ENCODE results near the gene BRD8. TPM values are rescaled to one million over a fixed set of nuclear protein-coding genes. Genes with fewer than 3 reads are reported as not detected.

BRD8 gene
- total and polyA plus RNA-seq, 10 of the 15 experiments (the other 5 are each of a cell fraction or from before 2014, with no cell fraction given) = 28.1 to 78.5 (median 44.5) TPM

GRCh38 chr5:138178516-138179276 lies at the start of gene BRD8, which contains the start of gene KIF20A (continued):
- TF ChIP-seq TCF3 (IDR thresholded peaks at IDR 0.05; ENCODE audit: borderline replicate concordance, insufficient read depth, low read depth, low read length) (no peak), NR2C1 (IDR thresholded peaks at IDR 0.05) (peak; percentile 97), MEF2B (IDR thresholded peaks at IDR 0.05; ENCODE audit: partially characterized antibody, poor library complexity, severe bottlenecking) (no peak), ATF7 (IDR thresholded peaks at IDR 0.05; ENCODE audit: low read depth) (0 out of 2 replicates have a peak, but pooled peaks have one; percentile 24), ZNF592 (IDR thresholded peaks at IDR 0.05) (no peak), SIN3A (IDR thresholded peaks at IDR 0.05; ENCODE audit: low read depth, low read length) (peak; percentile 100), NR2F1 (conservative IDR thresholded peaks at IDR 0.05) (peak; percentile 63), CUX1 (IDR thresholded peaks at IDR 0.05; ENCODE audit: insufficient replicate concordance, low read depth, low read length) (no peak), TAF1 (IDR thresholded peaks at IDR 0.05; ENCODE audit: borderline replicate concordance, low read depth, low read length) (peak; percentile 89)
- TF ChIP-seq, protein P1, sequence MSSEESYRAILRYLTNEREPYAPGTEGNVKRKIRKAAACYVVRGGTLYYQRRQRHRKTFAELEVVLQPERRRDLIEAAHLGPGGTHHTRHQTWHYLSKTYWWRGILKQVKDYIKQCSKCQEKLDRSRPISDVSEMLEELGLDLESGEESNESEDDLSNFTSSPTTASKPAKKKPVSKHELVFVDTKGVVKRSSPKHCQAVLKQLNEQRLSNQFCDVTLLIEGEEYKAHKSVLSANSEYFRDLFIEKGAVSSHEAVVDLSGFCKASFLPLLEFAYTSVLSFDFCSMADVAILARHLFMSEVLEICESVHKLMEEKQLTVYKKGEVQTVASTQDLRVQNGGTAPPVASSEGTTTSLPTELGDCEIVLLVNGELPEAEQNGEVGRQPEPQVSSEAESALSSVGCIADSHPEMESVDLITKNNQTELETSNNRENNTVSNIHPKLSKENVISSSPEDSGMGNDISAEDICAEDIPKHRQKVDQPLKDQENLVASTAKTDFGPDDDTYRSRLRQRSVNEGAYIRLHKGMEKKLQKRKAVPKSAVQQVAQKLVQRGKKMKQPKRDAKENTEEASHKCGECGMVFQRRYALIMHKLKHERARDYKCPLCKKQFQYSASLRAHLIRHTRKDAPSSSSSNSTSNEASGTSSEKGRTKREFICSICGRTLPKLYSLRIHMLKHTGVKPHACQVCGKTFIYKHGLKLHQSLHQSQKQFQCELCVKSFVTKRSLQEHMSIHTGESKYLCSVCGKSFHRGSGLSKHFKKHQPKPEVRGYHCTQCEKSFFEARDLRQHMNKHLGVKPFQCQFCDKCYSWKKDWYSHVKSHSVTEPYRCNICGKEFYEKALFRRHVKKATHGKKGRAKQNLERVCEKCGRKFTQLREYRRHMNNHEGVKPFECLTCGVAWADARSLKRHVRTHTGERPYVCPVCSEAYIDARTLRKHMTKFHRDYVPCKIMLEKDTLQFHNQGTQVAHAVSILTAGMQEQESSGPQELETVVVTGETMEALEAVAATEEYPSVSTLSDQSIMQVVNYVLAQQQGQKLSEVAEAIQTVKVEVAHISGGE (CRISPR knock-in tag; IDR thresholded peaks at IDR 0.05) = no peak
- TF ChIP-seq, protein P2, sequence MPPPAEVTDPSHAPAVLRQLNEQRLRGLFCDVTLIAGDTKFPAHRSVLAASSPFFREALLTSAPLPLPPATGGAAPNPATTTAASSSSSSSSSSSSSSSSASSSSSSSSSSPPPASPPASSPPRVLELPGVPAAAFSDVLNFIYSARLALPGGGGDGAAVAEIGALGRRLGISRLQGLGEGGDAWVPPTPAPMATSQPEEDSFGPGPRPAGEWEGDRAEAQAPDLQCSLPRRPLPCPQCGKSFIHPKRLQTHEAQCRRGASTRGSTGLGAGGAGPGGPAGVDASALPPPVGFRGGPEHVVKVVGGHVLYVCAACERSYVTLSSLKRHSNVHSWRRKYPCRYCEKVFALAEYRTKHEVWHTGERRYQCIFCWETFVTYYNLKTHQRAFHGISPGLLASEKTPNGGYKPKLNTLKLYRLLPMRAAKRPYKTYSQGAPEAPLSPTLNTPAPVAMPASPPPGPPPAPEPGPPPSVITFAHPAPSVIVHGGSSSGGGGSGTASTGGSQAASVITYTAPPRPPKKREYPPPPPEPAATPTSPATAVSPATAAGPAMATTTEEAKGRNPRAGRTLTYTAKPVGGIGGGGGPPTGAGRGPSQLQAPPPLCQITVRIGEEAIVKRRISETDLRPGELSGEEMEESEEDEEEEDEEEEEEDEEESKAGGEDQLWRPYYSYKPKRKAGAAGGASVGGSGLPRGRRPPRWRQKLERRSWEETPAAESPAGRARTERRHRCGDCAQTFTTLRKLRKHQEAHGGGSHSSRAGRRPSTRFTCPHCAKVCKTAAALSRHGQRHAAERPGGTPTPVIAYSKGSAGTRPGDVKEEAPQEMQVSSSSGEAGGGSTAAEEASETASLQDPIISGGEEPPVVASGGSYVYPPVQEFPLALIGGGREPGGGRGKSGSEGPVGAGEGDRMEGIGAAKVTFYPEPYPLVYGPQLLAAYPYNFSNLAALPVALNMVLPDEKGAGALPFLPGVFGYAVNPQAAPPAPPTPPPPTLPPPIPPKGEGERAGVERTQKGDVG (CRISPR knock-in tag; IDR thresholded peaks at IDR 0.05) = no peak
